Endothelial cell (in vitro differentiated cells): ENCODE results near the gene LCE1F. TPM values are rescaled to one million over a fixed set of nuclear protein-coding genes. Genes with fewer than 3 reads are reported as not detected.

Source experiments
- DNase-seq: peaks from one replicate; pipeline ENCODE4 v3.0.0; 2021; ENCODE audit warnings: low spot score
- H3K27ac Mint-ChIP-seq: one replicate; pipeline ENCODE4 v1.8.0; 2021; ENCODE audit warnings: mixed read lengths, inconsistent platforms; ENCODE audit not compliant: unreplicated experiment
- H3K27me3 Mint-ChIP-seq: one replicate; pipeline ENCODE4 v1.8.0; 2021; ENCODE audit warnings: mild to moderate bottlenecking, moderate library complexity, mixed read lengths, inconsistent platforms; ENCODE audit not compliant: unreplicated experiment
- H3K36me3 Mint-ChIP-seq: one replicate; pipeline ENCODE4 v1.8.0; 2021; ENCODE audit warnings: mild to moderate bottlenecking, low read depth, mixed read lengths, inconsistent platforms; ENCODE audit not compliant: unreplicated experiment
- H3K4me1 Mint-ChIP-seq: one replicate; pipeline ENCODE4 v1.8.0; 2021; ENCODE audit warnings: mild to moderate bottlenecking, mixed read lengths, inconsistent platforms; ENCODE audit not compliant: unreplicated experiment
- H3K4me3 Mint-ChIP-seq: one replicate; pipeline ENCODE4 v1.8.0; 2021; ENCODE audit warnings: mild to moderate bottlenecking, mixed read lengths, inconsistent platforms; ENCODE audit not compliant: unreplicated experiment
- H3K9me3 Mint-ChIP-seq: one replicate; pipeline ENCODE4 v1.8.0; 2021; ENCODE audit warnings: mixed read lengths, inconsistent platforms; ENCODE audit not compliant: unreplicated experiment
- total RNA-seq: library from RNA; stranded (reverse); fragmentation: NEBNext Ultra II Directional; extraction: Animal tissue kit (Norgen Biotek cat#: 25700); gene quantifications from one replicate; pipeline ENCODE4 v1.2.1, GENCODE V29; 2021; ENCODE audit not compliant: unreplicated experiment
- TF ChIP-seq, protein P1 (sequence below): fragments of 200-600 bp; sonication (generic); IDR thresholded peaks from one replicate; pipeline ENCODE4 v1.5.0; 2021; ENCODE audit warnings: antibody characterized with exemption; ENCODE audit not compliant: unreplicated experiment

The LCE1F gene
- total RNA-seq, 1 donor from 2014 or later, result not detected

DNA sequence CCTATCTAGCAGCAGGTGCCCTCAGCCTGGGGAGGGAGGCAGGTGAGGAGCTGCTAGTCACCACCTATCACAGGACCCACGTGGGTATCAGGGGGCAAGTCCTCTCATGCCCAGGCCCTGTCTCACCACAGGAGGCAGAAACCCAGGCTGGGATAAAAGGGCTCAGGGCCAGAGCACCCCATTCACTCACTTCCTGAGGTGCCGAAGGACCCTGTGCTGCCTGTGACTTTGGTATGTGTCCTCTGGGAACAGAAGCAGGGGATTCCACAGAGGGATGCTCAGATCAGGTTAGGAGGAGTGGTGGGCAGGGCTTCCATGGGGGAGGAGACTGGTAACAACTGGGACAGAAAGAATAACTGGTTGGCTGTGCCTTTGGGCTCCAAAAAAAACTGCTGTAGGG, 11.1 kb downstream of the LCE1F start, which contains the start of gene LCE1E:
Gene LCE1E, plus strand, starts transcription at position 181 of the 400 bp plus-strand sequence. CDS start 1,043 bp downstream, outside the sequence.
- H3K4me1 Mint-ChIP-seq, result peaks cover 2% of the 10 kb centered on the region
- no peaks in the 10 kb centered on the region for H3K27me3 Mint-ChIP-seq
- no peaks in the 10 kb centered on the region for H3K9me3 Mint-ChIP-seq

DNA sequence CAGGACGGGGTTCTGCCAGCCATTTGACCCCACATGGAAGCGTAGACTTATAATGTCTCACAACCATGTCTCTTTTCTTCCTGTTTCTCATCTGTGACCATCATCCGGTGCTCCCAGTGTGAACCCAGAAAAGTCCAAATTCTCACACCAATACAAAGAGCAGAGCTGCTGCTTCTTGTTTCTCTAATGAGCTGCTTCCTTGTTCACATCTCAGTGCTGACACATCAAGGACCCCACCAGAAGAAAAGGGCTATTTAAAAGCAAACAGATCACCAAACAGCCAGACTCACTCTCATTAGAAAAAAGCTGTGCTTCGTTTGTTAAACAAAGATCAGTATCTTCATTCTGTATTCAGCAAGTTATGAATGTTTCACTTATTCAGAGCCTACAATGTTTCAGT, 20.7 kb downstream of the LCE1F start:
- TF ChIP-seq, protein P1, sequence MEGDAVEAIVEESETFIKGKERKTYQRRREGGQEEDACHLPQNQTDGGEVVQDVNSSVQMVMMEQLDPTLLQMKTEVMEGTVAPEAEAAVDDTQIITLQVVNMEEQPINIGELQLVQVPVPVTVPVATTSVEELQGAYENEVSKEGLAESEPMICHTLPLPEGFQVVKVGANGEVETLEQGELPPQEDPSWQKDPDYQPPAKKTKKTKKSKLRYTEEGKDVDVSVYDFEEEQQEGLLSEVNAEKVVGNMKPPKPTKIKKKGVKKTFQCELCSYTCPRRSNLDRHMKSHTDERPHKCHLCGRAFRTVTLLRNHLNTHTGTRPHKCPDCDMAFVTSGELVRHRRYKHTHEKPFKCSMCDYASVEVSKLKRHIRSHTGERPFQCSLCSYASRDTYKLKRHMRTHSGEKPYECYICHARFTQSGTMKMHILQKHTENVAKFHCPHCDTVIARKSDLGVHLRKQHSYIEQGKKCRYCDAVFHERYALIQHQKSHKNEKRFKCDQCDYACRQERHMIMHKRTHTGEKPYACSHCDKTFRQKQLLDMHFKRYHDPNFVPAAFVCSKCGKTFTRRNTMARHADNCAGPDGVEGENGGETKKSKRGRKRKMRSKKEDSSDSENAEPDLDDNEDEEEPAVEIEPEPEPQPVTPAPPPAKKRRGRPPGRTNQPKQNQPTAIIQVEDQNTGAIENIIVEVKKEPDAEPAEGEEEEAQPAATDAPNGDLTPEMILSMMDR, result no peak
- no peak overlapping the region for H3K27ac Mint-ChIP-seq
- H3K4me1 Mint-ChIP-seq, result peaks cover 6% of the 10 kb centered on the region
- no peaks in the 10 kb centered on the region for H3K27me3 Mint-ChIP-seq
- no peak for DNase-seq
- H3K36me3 Mint-ChIP-seq, result no peaks in the 10 kb centered on the region
- no peak overlapping the region for H3K4me3 Mint-ChIP-seq
- H3K9me3 Mint-ChIP-seq, result no peaks in the 10 kb centered on the region

More for the DNA sequence above, 11.1 kb downstream of the LCE1F start, which contains the start of gene LCE1E:
- TF ChIP-seq, protein P1, result no peak
- no peak within 1 kb of the TSS for H3K4me3 Mint-ChIP-seq
- H3K36me3 Mint-ChIP-seq, result no peaks in the 10 kb centered on the region
- no peak within 1 kb of the TSS for H3K27ac Mint-ChIP-seq
- DNase-seq, result no peak

DNA sequence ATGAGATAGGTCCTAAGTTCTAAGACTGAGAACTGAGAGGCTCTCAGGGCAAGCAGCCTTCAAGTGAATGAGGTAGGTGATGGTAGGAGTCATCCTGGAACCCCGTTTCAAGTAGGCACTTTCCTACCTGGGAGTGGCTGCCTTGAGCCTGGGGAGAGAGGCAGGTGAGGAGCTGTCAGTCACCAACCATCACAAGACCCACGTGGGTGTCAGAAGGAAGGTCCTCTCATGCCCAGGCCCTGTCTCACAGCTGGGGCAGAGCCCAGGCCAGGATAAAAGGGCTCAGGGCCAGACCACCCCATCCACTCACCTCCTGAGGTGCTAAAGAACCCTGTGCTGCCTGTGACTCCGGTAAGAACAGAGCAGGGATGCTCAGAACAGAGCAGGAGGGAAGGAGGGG, 21.5 kb downstream of the LCE1F start, which contains the start of gene LCE1D:
Gene LCE1D, plus strand, starts transcription at position 301 of the 400 bp plus-strand sequence. CDS start 1,074 bp downstream, outside the sequence.
- H3K9me3 Mint-ChIP-seq, result no peaks in the 10 kb centered on the region
- no peaks in the 10 kb centered on the region for H3K27me3 Mint-ChIP-seq
- no peak within 1 kb of the TSS for H3K27ac Mint-ChIP-seq
- TF ChIP-seq, protein P1, result no peak
- no peak for DNase-seq
- peaks cover 6% of the 10 kb centered on the region for H3K4me1 Mint-ChIP-seq
- no peaks in the 10 kb centered on the region for H3K36me3 Mint-ChIP-seq
- no peak within 1 kb of the TSS for H3K4me3 Mint-ChIP-seq

DNA sequence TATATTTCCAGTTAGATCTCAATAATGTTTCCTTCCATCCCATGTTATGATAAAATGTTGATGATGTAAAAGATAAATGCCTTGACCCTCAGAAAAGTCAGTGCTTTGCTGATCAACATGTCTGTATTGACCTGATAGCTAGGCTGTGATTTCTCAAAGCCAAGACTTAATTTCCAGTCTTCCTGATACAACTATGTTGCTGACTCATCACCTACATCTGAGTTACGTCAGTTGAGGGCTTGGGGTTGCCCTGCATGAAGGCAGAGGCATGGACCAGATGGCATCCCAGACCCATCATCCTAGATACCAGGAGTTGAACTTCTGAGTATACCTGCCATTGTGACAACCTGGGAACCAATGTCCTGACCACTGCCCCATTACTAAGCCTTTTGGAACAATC, 26.4 kb downstream of the LCE1F start:
- Mint-ChIP-seq H3K4me1 (peaks cover 6% of the 10 kb centered on the region), H3K36me3 (no peaks in the 10 kb centered on the region), H3K9me3 (no peaks in the 10 kb centered on the region), H3K27me3 (no peaks in the 10 kb centered on the region), H3K4me3 (no peak overlapping the region), H3K27ac (no peak overlapping the region)
- TF ChIP-seq, protein P1, result no peak
- DNase-seq, result no peak

DNA sequence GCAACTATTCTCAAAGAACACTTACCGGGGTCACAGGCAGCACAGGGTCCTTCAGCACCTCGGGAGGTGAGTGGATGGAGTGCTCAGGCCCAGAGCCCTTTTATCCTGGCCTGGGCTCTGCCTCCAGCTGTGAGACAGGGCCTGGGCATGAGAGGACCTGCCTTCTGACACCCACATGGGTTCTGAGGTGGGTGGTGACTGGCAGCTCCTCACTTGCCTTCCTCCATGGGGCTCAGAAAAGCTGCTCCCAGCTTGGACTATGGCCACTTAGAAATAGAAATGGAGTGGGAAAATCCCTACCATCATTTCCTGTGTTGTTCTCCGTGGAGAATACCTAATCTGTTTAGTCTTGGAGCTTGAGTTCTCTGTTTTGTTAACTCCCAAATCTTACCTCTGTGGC, 31.6 kb downstream of the LCE1F start, which contains the start of gene LCE1C:
Gene LCE1C, minus strand, starts transcription at position 76 of the 400 bp plus-strand sequence. CDS start 1,173 bp downstream, outside the sequence.
- TF ChIP-seq, protein P1, result no peak
- Mint-ChIP-seq H3K27me3 (peaks cover 2% of the 10 kb centered on the region), H3K4me1 (no peaks in the 10 kb centered on the region), H3K27ac (no peak within 1 kb of the TSS), H3K9me3 (no peaks in the 10 kb centered on the region), H3K4me3 (no peak within 1 kb of the TSS), H3K36me3 (no peaks in the 10 kb centered on the region)
- DNase-seq, result no peak
